Panc1 (cell line): Measurements from ENCODE around the gene CDC42. TPM values are rescaled to one million over a fixed set of nuclear protein-coding genes. Genes with fewer than 3 reads are reported as not detected.

Experiments
- ATAC-seq: fragments of 200-7000 bp; cut with Tn5 transposase; 2 replicates; pipeline ENCODE4 v1.9.1; 2020; ENCODE audit warnings: mild to moderate bottlenecking, moderate library complexity
- BruUV-seq: library from RNA; stranded (reverse); fragments of 400-500 nt; replicated peaks from 2 replicates; lab custom pipeline; 2021; lab: Mats Ljungman, UMichigan
- CTCF ChIA-PET: fragments of 300-600 bp; sonication (Branson Sonifier 250); formaldehyde crosslinking; loops from one replicate; lab custom pipeline; 2022; ENCODE audit warnings: antibody characterized with exemption; lab: Charles Lee
- POLR2A ChIA-PET: fragments of 300-600 bp; sonication (Branson Sonifier 250); formaldehyde crosslinking; loops from one replicate; lab custom pipeline; 2022; ENCODE audit warnings: antibody characterized with exemption; lab: Charles Lee
- DNase-seq: peaks from one replicate; pipeline ENCODE4 v3.0.0-alpha.2; 2010; ENCODE audit warnings: low read depth, low spot score
- H3K27ac ChIP-seq: 2 replicates; pipeline ENCODE4 v1.5.1; 2011; ENCODE audit warnings: mild to moderate bottlenecking, low read length, inconsistent platforms
- H3K27me3 ChIP-seq: fragments of 200-500 bp; sonication (Bioruptor generic); 2 replicates; pipeline ENCODE4 v1.6.0; 2014; ENCODE audit warnings: low read length, inconsistent platforms; ENCODE audit not compliant: control insufficient read depth, insufficient read depth
- H3K36me3 ChIP-seq: fragments of 200-500 bp; sonication (Bioruptor generic); 2 replicates; pipeline ENCODE4 v1.5.1; 2014; ENCODE audit warnings: inconsistent platforms, mild to moderate bottlenecking, low read length, moderate library complexity; ENCODE audit not compliant: control insufficient read depth, insufficient read depth
- H3K4me1 ChIP-seq: 2 replicates; pipeline ENCODE4 v1.5.1; 2011; ENCODE audit warnings: inconsistent platforms, mild to moderate bottlenecking, low read length, moderate library complexity; ENCODE audit not compliant: control insufficient read depth, insufficient read depth
- H3K4me3 ChIP-seq, 2 experiments: 2 replicates each; pipeline ENCODE4 v1.5.1; 2011 to 2012; ENCODE audit warnings: low read depth in 2 of 2, low read length in 2 of 2, mild to moderate bottlenecking in 2 of 2, inconsistent platforms in 1 of 2, moderate library complexity in 1 of 2
- H3K9me3 ChIP-seq: fragments of 200-500 bp; sonication (Bioruptor generic); 2 replicates; pipeline ENCODE4 v1.5.1; 2014; ENCODE audit warnings: low read depth, mild to moderate bottlenecking, inconsistent platforms, low read length, moderate library complexity; ENCODE audit not compliant: control insufficient read depth, insufficient read depth
- POLR2AphosphoS5 ChIP-seq: IDR thresholded peaks from 2 replicates; pipeline ENCODE4 v1.6.1; 2012; ENCODE audit warnings: mild to moderate bottlenecking, low read depth, low read length, moderate library complexity
- SIN3A ChIP-seq: IDR thresholded peaks from 2 replicates; pipeline ENCODE4 v1.6.1; 2012; ENCODE audit warnings: low read depth, mild to moderate bottlenecking, low read length, moderate library complexity, borderline replicate concordance; ENCODE audit not compliant: insufficient read depth
- TCF7L2 ChIP-seq: IDR thresholded peaks from 2 replicates; pipeline ENCODE4 v1.6.1; 2011; ENCODE audit warnings: mild to moderate bottlenecking, low read depth, low read length, inconsistent platforms
- in situ Hi-C: cut with HindIII; loops from 2 replicates; pipeline ENCODE4 v1.10.0; 2016; ENCODE audit warnings: low sequenced_read_pairs, low pct_unique_long_range_greater_than_20kb
- intact Hi-C: fragments of 100-400 bp; cut with micrococcal nuclease; formaldehyde crosslinking; loops from one replicate; pipeline ENCODE4 v1.10.0; 2022; ENCODE audit not compliant: unreplicated experiment
- total RNA-seq: library from RNA; stranded (reverse); gene quantifications from one replicate; pipeline ENCODE4 v1.2.1, GENCODE V29; 2021; ENCODE audit not compliant: unreplicated experiment
- TF ChIP-seq, protein P1 (sequence below), 2 experiments: IDR thresholded peaks; 2 replicates each; pipeline ENCODE4 v1.6.1; 2011 to 2012; ENCODE audit warnings: low read depth in 2 of 2, control low read depth in 1 of 2, low read length in 1 of 2, mild to moderate bottlenecking in 1 of 2, moderate library complexity in 1 of 2; ENCODE audit not compliant: insufficient read depth in 1 of 2
- TF ChIP-seq, protein P2 (sequence below): fragments of 450-650 bp; IDR thresholded peaks from 2 replicates; pipeline ENCODE4 v1.5.1; 2017; ENCODE audit warnings: mild to moderate bottlenecking

The CDC42 gene
- total RNA-seq, 1 experiment from 2014 or later: 240 TPM

DNA sequence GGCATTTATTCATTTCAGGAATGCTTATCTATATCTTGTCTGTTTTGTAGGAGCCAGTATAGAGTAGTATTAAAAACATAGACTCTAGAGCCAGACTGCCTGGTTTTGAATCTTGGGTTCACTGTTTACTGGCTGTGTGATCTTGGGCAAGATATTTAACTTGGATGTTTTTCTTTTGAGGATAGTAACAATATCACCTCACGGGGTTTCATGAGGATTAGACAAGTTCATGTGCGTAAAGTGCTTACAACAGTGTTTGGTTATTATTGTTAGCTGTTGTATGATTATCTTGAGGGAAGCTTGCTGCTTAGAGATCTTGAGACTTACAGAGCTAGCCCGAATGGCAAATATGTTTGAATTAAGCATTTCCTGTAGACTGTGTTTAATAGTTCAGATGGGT, 50.2 kb downstream of the CDC42 start:
- Histone ChIP-seq H3K27me3 (no peaks in the 10 kb centered on the region), H3K4me3 (no peak overlapping the region), H3K36me3 (peaks cover 15% of the 10 kb centered on the region), H3K4me1 (no peaks in the 10 kb centered on the region; the same call in 1 of the 2 replicates), H3K27ac (no peak overlapping the region), H3K9me3 (no peaks in the 10 kb centered on the region)
- TF ChIP-seq SIN3A (no peak), POLR2AphosphoS5 (no peak), TCF7L2 (no peak)
- TF ChIP-seq, protein P1, sequence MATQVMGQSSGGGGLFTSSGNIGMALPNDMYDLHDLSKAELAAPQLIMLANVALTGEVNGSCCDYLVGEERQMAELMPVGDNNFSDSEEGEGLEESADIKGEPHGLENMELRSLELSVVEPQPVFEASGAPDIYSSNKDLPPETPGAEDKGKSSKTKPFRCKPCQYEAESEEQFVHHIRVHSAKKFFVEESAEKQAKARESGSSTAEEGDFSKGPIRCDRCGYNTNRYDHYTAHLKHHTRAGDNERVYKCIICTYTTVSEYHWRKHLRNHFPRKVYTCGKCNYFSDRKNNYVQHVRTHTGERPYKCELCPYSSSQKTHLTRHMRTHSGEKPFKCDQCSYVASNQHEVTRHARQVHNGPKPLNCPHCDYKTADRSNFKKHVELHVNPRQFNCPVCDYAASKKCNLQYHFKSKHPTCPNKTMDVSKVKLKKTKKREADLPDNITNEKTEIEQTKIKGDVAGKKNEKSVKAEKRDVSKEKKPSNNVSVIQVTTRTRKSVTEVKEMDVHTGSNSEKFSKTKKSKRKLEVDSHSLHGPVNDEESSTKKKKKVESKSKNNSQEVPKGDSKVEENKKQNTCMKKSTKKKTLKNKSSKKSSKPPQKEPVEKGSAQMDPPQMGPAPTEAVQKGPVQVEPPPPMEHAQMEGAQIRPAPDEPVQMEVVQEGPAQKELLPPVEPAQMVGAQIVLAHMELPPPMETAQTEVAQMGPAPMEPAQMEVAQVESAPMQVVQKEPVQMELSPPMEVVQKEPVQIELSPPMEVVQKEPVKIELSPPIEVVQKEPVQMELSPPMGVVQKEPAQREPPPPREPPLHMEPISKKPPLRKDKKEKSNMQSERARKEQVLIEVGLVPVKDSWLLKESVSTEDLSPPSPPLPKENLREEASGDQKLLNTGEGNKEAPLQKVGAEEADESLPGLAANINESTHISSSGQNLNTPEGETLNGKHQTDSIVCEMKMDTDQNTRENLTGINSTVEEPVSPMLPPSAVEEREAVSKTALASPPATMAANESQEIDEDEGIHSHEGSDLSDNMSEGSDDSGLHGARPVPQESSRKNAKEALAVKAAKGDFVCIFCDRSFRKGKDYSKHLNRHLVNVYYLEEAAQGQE (IDR thresholded peaks at IDR 0.05; ENCODE audit: insufficient read depth in 1 of 2, low read depth in 2 of 2, low read length in 1 of 2): no peak
- TF ChIP-seq, protein P2, sequence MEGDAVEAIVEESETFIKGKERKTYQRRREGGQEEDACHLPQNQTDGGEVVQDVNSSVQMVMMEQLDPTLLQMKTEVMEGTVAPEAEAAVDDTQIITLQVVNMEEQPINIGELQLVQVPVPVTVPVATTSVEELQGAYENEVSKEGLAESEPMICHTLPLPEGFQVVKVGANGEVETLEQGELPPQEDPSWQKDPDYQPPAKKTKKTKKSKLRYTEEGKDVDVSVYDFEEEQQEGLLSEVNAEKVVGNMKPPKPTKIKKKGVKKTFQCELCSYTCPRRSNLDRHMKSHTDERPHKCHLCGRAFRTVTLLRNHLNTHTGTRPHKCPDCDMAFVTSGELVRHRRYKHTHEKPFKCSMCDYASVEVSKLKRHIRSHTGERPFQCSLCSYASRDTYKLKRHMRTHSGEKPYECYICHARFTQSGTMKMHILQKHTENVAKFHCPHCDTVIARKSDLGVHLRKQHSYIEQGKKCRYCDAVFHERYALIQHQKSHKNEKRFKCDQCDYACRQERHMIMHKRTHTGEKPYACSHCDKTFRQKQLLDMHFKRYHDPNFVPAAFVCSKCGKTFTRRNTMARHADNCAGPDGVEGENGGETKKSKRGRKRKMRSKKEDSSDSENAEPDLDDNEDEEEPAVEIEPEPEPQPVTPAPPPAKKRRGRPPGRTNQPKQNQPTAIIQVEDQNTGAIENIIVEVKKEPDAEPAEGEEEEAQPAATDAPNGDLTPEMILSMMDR: no peak
- intact Hi-C loops (loop anchor here (10.0 kb wide), 1 partner anchor 312 kb away; no protein-coding TSS in a partner anchor), in situ Hi-C loops (no loop called here)
- ChIA-PET CTCF (no interaction called here), POLR2A (no interaction called here)
- BruUV-seq: no TSS peak
- DNase-seq (no peak), ATAC-seq (no peak)

- H3K27ac ChIP-seq: no peak overlapping the region
- CTCF ChIA-PET: no interaction called here
- DNase-seq: no peak
- intact Hi-C loops (loop anchor here (10.0 kb wide), 1 partner anchor 311 kb away; no protein-coding TSS in a partner anchor), in situ Hi-C loops (no loop called here)
- no peak for ATAC-seq
- H3K27me3 ChIP-seq: no peaks in the 10 kb centered on the region
- no TSS peak for BruUV-seq
- TF ChIP-seq SIN3A (no peak), POLR2AphosphoS5 (no peak), TCF7L2 (no peak)
- TF ChIP-seq, protein P2: no peak
- TF ChIP-seq, protein P1 (IDR thresholded peaks at IDR 0.05; ENCODE audit: insufficient read depth in 1 of 2, low read depth in 2 of 2, low read length in 1 of 2): no peak
- H3K4me1 ChIP-seq: no peaks in the 10 kb centered on the region; the same call in 1 of the 2 replicates
- POLR2A ChIA-PET: no interaction called here
- peaks cover 7% of the 10 kb centered on the region; the same call in 1 of the 2 replicates for H3K36me3 ChIP-seq
- no peak overlapping the region for H3K4me3 ChIP-seq
- H3K9me3 ChIP-seq: no peaks in the 10 kb centered on the region
Measured at GRCh38 chr1:22104094-22104493, 51.6 kb downstream of the CDC42 start.
